Activated naive CD4-positive, alpha-beta T cell treated with Interleukin-2 at 50 U/mL for 16 hours (primary cell): ENCODE data around the gene RNF26.
"Not testable (repeated sequence)": the region's sequence is repeated elsewhere in the genome, so short reads cannot be mapped to it uniquely, and the experiment has no call there.

Experiments used
- DNase-seq: peaks from one replicate; pipeline ENCODE4 v3.0.0-alpha.2; 2020

The RNF26 gene

GRCh38 chr11:119372260-119373058, 38.1 kb downstream of the RNF26 start:
- no peak for DNase-seq

- DNase-seq: no peak
Measured at GRCh38 chr11:119373059-119373920, 39.0 kb downstream of the RNF26 start.

- peak; percentile 39 for DNase-seq
Measured at GRCh38 chr11:119373921-119374631, 39.7 kb downstream of the RNF26 start.

GRCh38 chr11:119374632-119375336, 40.5 kb downstream of the RNF26 start:
- DNase-seq: no peak

- DNase-seq: no peak
Measured at GRCh38 chr11:119375337-119376196, 41.2 kb downstream of the RNF26 start.

- no peak for DNase-seq
Measured at GRCh38 chr11:119376197-119376847, 42.0 kb downstream of the RNF26 start.

- no peak for DNase-seq
Measured at GRCh38 chr11:119377112-119377901, 43.0 kb downstream of the RNF26 start.

GRCh38 chr11:119377961-119378667, 43.8 kb downstream of the RNF26 start:
- no peak for DNase-seq

- DNase-seq: no peak
Measured at GRCh38 chr11:119378851-119379465, 44.6 kb downstream of the RNF26 start.

- no peak for DNase-seq
Measured at GRCh38 chr11:119380160-119380826, 46.0 kb downstream of the RNF26 start.

GRCh38 chr11:119380827-119381180, 46.5 kb downstream of the RNF26 start:
- DNase-seq: no peak

GRCh38 chr11:119381181-119381988, 47.1 kb downstream of the RNF26 start, which contains the start of gene USP2:
Gene USP2, minus strand, starts transcription at chr11:119381690. Its CDS starts 8,210 bp downstream, at chr11:119373480.
- DNase-seq: peak; percentile 97

GRCh38 chr11:119382101-119382500, 47.8 kb downstream of the RNF26 start:
- DNase-seq: no peak

- not testable (repeated sequence) for DNase-seq
Measured at GRCh38 chr11:119382513-119382912, 48.2 kb downstream of the RNF26 start.

- no peak for DNase-seq
Measured at GRCh38 chr11:119384332-119384731, 50.0 kb downstream of the RNF26 start.
